WTC11 (cell line): ENCODE results near the gene OCA2.

Experiments
- CTCF ChIP-seq: fragments of 200-600 bp; IDR thresholded peaks from 2 replicates; pipeline ENCODE4 v1.8.0; 2022; ENCODE audit warnings: antibody characterized with exemption
- SOX15 ChIP-seq: fragments of 250-450 bp; sonication (Bioruptor Pico); IDR thresholded peaks from 2 replicates; pipeline ENCODE4 v1.9.0; 2021; ENCODE audit warnings: mild to moderate bottlenecking
- SP1 ChIP-seq: sonication (generic); formaldehyde crosslinking; conservative IDR thresholded peaks from 2 replicates; pipeline ENCODE4 v1.8.1; 2022; ENCODE audit warnings: missing genetic modification reagents
- TCF7 ChIP-seq: sonication (generic); formaldehyde crosslinking; IDR thresholded peaks from 2 replicates; pipeline ENCODE4 v1.8.0; 2022; ENCODE audit warnings: mild to moderate bottlenecking, low read depth, missing genetic modification reagents, moderate library complexity
- USF2 ChIP-seq: sonication (generic); formaldehyde crosslinking; IDR thresholded peaks from 2 replicates; pipeline ENCODE4 v1.8.1; 2023; ENCODE audit warnings: mild to moderate bottlenecking, missing genetic modification reagents, moderate library complexity
- ZNF138 ChIP-seq: sonication (generic); formaldehyde crosslinking; conservative IDR thresholded peaks from 2 replicates; pipeline ENCODE4 v1.8.1; 2022; ENCODE audit warnings: mild to moderate bottlenecking, moderate library complexity, missing genetic modification reagents
- TF ChIP-seq, protein P1 (sequence below): sonication (generic); formaldehyde crosslinking; conservative IDR thresholded peaks from 2 replicates; pipeline ENCODE4 v1.8.1; 2022; ENCODE audit warnings: mild to moderate bottlenecking, missing genetic modification reagents

DNA sequence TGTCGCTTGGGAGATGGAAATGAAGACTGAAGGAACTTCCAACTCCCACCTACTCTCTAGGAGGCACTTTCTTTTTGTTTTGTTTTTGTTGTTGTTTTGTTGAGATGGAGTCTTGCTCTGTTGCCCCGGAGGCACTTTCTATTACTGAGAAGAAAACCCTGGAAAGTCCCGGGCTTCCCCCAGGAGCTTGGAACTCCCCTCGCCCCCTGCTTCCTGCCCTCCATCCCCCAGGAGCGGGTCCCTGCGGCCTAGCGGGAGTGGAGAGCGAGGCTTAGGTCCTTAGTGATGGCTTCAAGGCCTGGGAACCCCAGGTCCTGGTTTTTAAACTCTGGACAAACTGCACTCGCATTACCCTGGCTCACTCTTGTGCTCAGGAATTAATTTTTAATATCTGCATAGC is 195.7 kb downstream of the OCA2 start:
- no peak for TF ChIP-seq CTCF
- no peak for TF ChIP-seq SP1 (CRISPR knock-in tag)
- TF ChIP-seq USF2 (CRISPR knock-in tag) = no peak
- TF ChIP-seq SOX15 (CRISPR knock-in tag) = no peak
- no peak for TF ChIP-seq ZNF138
- TF ChIP-seq, protein P1, sequence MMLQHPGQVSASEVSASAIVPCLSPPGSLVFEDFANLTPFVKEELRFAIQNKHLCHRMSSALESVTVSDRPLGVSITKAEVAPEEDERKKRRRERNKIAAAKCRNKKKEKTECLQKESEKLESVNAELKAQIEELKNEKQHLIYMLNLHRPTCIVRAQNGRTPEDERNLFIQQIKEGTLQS (CRISPR knock-in tag) = no peak
- no peak for TF ChIP-seq TCF7 (CRISPR knock-in tag)
